Measurements from ENCODE around the gene SULT1A2.
"Not testable (repeated sequence)": the region's sequence is repeated elsewhere in the genome, so short reads cannot be mapped to it uniquely, and the experiment has no call there.

Gene SULT1A2

DNA sequence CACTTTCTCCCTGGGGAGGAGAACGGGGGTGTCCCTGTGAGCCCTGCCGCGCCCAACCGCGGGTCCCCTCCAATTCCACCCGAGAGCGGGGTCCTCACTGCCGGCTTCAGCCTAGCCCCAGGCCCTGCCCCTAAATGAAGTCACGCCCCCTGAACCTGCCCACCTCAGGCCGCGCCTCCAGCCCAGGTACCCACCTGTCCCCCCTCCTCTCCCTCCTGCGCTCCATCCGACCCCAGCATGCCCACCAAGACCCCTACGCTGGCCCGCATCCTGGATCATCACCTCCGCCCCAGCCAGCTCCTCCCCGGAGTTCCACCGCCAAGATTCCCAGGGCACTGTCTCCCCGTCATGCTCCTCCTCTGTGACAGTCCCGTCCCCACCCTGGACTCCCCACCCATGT is 4.1 kb upstream of the SULT1A2 start:
- H3K9me3 ChIP-seq (ENCODE audit: control insufficient read depth in 2 of 2, low read length in 2 of 2); H3K9ac ChIP-seq (ENCODE audit: low read length in 2 of 2); H3K36me3 ChIP-seq (ENCODE audit: control insufficient read depth in 2 of 2, insufficient read depth in 2 of 2, low read length in 2 of 2); H3K4me1 ChIP-seq (ENCODE audit: control insufficient read depth, insufficient read depth, low read length); H3K27ac ChIP-seq (ENCODE audit: low read length); H3K4me3 ChIP-seq (ENCODE audit: low read length in 2 of 2): not testable (repeated sequence)
- H3K27me3 ChIP-seq (ENCODE audit: control insufficient read depth in 1 of 2, insufficient read depth in 2 of 2, low read length in 2 of 2) = peaks cover 0 to 15% of the 10 kb centered on the region in 2 donors

DNA sequence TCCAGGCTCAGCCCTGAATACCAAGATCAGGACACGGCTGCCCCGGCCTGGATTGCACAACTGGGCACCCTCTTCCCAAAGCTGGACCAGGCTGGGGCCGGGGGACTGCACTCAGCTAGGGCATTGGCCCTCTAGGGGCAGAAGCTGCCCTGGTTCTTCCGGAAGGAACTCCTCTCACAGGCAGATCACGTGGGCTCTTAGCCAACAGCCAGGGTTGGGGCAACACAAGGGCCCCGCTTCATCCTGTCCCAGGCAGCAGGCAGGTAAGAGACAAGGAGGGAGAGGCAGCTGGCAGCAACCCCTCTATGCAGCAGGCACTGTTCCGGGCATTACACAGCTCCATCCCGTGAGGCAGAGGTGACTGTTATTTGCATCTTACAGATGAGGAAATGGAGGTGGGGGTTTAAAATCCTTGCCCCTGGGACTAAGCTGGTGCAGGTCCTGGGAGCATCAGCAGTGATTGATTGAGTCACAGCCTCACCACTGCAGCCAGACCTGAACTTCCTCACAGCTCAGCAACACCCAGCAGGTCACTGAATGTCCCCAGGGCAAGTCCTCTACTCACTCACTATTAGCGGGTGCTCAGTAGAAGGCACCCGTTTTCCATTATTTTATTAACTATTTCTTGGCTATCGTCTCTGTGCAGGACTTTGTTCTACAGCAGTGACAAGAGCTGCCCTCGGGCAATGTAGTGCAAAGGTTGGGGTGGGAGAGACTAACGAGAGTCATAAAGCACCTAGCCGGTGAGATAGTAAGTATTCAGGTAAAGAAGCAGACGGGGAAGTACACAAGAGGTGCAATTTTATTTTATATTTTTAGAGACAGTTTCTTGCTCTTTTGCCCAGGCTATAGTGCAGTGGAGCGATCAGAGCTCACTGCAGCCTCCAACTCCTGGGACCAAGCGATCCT is 2.8 kb upstream of the SULT1A2 start:
- not testable (repeated sequence) for H3K27ac ChIP-seq (ENCODE audit: low read length); H3K9me3 ChIP-seq (ENCODE audit: control insufficient read depth in 2 of 2, low read length in 2 of 2); H3K4me1 ChIP-seq (ENCODE audit: control insufficient read depth, insufficient read depth, low read length); H3K36me3 ChIP-seq (ENCODE audit: control insufficient read depth in 2 of 2, insufficient read depth in 2 of 2, low read length in 2 of 2); H3K9ac ChIP-seq (ENCODE audit: low read length in 2 of 2); H3K4me3 ChIP-seq (ENCODE audit: low read length in 2 of 2)
- H3K27me3 ChIP-seq (ENCODE audit: control insufficient read depth in 1 of 2, insufficient read depth in 2 of 2, low read length in 2 of 2) = peaks cover 0 to 15% of the 10 kb centered on the region in 2 donors

DNA sequence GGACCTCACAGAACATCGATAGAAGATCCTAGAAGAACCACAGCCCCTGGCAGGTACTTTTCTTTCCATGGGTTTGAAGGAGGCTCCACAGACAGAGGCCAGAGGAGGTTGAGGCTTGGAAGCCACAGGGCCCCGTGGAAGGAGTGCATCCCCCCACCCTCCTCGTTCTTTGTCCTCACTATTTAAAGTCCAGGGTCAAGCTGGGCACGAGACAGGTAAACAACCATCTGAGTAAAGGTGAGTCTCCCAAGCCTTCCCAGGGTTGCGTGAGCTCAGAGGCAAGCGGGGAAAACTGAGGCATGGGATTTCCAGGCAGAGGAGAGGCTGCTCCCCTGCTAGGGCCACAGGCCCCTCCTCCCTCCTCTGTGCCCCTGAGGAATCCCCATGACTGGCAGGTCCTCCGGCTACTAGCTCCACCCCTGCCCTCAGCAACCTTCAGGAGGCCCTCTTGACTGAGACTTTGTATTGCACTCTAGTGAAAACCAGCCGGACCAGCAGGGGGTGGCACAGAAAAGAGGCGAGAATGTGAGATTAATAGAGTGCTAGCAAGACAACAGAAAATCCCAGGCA is 927 bp upstream of the SULT1A2 start:
- H3K36me3 ChIP-seq (ENCODE audit: control insufficient read depth in 2 of 2, insufficient read depth in 2 of 2, low read length in 2 of 2) = no peaks in the 10 kb centered on the region
- H3K4me3 ChIP-seq (ENCODE audit: low read length in 2 of 2) = no peak overlapping the region
- no peaks in the 10 kb centered on the region for H3K9me3 ChIP-seq (ENCODE audit: control insufficient read depth in 2 of 2, low read length in 2 of 2)
- H3K4me1 ChIP-seq (ENCODE audit: control insufficient read depth, insufficient read depth, low read length) = no peaks in the 10 kb centered on the region
- peaks cover 0 to 6% of the 10 kb centered on the region in 2 donors for H3K27me3 ChIP-seq (ENCODE audit: control insufficient read depth in 1 of 2, insufficient read depth in 2 of 2, low read length in 2 of 2)
- no peak overlapping the region for H3K9ac ChIP-seq (ENCODE audit: low read length in 2 of 2)
- no peak overlapping the region for H3K27ac ChIP-seq (ENCODE audit: low read length)

DNA sequence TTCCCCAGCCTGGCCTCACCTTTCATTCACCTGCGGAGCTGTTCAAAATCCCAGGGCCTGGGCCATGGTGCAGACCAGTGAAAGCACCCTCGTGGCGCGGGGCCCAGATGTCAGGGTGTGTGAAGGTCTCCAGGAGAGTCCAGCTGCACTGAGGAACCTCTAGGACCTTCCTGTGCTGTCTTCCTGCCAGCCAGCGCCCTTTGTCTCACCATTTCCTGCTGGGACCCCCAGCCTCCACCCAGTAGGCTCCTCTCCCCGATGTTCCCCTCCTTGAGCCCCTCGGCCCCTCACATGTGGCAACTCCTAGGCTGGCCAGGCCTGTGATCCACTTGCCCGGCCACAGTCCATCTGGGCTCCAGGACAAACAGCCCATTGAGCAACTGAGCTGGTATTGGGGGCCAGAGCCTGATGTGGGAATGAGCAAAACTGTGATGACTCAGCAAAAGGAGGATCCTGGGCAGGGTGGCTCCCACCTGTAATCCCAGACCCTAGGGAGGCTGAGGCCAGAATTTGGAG is 677 bp downstream of the SULT1A2 start:
- Histone ChIP-seq H3K27me3 (ENCODE audit: control insufficient read depth in 1 of 2, insufficient read depth in 2 of 2, low read length in 2 of 2) (peaks cover 0 to 6% of the 10 kb centered on the region in 2 donors), H3K9me3 (ENCODE audit: control insufficient read depth in 2 of 2, low read length in 2 of 2) (no peaks in the 10 kb centered on the region), H3K27ac (ENCODE audit: low read length) (no peak overlapping the region), H3K4me1 (ENCODE audit: control insufficient read depth, insufficient read depth, low read length) (no peaks in the 10 kb centered on the region), H3K4me3 (ENCODE audit: low read length in 2 of 2) (no peak overlapping the region), H3K36me3 (ENCODE audit: control insufficient read depth in 2 of 2, insufficient read depth in 2 of 2, low read length in 2 of 2) (peaks cover 0 to 5% of the 10 kb centered on the region in 2 donors), H3K9ac (ENCODE audit: low read length in 2 of 2) (no peak overlapping the region)

DNA sequence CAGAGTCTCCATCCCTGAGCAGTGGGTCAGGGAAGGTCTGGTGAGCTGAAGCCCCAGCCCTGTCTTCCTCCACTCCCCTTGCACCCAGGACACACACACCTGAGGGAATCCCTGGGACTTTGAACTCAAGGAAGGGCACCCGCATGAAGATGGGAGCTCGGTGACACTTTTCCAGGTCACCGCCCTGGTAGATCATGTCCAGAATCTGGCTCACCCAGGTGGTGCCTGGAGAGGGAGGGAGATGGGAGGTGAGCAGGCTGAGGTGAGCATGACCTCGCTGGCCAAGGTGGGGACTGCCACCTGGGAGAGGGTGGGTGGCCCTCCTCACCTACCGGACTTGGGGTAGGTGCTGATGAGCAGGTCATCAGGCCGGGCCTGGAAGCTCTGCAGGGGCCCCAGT is 1.4 kb downstream of the SULT1A2 start:
- H3K27me3 ChIP-seq (ENCODE audit: control insufficient read depth in 1 of 2, insufficient read depth in 2 of 2, low read length in 2 of 2); H3K9ac ChIP-seq (ENCODE audit: low read length in 2 of 2); H3K36me3 ChIP-seq (ENCODE audit: control insufficient read depth in 2 of 2, insufficient read depth in 2 of 2, low read length in 2 of 2); H3K4me3 ChIP-seq (ENCODE audit: low read length in 2 of 2); H3K4me1 ChIP-seq (ENCODE audit: control insufficient read depth, insufficient read depth, low read length); H3K27ac ChIP-seq (ENCODE audit: low read length); H3K9me3 ChIP-seq (ENCODE audit: control insufficient read depth in 2 of 2, low read length in 2 of 2): not testable (repeated sequence)

DNA sequence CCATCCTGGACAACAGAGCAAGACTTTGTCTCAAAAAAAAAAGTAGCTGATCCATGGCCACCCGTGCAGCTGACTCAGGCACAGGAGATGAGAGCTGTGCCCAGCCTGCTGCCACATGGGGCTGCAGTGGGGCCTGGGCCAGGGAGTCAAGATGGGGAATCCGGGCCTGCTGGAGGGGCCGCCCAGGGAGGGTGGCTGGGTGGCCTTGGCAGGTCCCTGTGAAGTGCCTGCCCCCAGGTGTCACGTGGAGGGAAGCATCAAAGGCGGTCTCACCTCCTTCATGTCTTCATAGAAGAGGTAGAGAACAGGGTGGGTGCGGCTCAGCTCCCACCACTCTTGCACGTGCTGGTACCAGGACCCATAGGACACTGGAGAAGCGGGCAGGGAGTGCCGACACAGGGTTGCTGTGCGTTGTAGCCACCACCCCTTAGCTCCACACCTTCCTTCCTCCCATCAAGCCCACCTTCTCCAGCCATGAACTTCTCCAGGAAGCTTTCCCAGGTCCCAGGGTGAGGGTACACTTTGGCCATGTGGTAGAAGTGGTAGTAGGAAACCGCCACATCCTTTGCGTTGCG is 3.8 kb downstream of the SULT1A2 start:
- H3K27ac ChIP-seq (ENCODE audit: low read length) = no peak overlapping the region
- H3K4me1 ChIP-seq (ENCODE audit: control insufficient read depth, insufficient read depth, low read length) = no peaks in the 10 kb centered on the region
- no peak overlapping the region for H3K9ac ChIP-seq (ENCODE audit: low read length in 2 of 2)
- H3K9me3 ChIP-seq (ENCODE audit: control insufficient read depth in 2 of 2, low read length in 2 of 2) = no peaks in the 10 kb centered on the region
- H3K4me3 ChIP-seq (ENCODE audit: low read length in 2 of 2) = no peak overlapping the region
- H3K27me3 ChIP-seq (ENCODE audit: control insufficient read depth in 1 of 2, insufficient read depth in 2 of 2, low read length in 2 of 2) = peaks cover 0 to 4% of the 10 kb centered on the region in 2 donors
- peaks cover 13 to 17% of the 10 kb centered on the region in 2 donors for H3K36me3 ChIP-seq (ENCODE audit: control insufficient read depth in 2 of 2, insufficient read depth in 2 of 2, low read length in 2 of 2)

DNA sequence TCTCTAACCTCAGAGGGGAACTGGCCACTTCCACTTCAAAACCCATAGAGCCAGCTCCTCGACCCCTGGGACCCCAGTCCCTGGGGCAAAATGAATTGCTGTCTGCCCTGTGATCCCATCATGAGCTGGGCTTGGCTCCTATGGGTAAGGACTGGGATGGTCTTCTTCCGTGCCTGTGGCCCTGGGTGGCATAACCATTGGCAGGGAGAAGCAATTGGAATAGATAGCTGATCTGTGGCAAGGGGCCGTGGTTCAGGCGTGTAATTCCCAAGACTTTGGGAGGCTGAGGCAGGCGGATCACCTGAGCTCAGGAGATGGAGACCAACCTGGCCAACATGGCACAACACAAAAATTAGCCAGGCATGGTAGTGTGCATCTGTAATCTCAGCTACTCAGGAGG is 4.3 kb downstream of the SULT1A2 start:
- Histone ChIP-seq H3K4me3 (ENCODE audit: low read length in 2 of 2) (no peak overlapping the region), H3K36me3 (ENCODE audit: control insufficient read depth in 2 of 2, insufficient read depth in 2 of 2, low read length in 2 of 2) (peaks cover 16 to 18% of the 10 kb centered on the region in 2 donors)

DNA sequence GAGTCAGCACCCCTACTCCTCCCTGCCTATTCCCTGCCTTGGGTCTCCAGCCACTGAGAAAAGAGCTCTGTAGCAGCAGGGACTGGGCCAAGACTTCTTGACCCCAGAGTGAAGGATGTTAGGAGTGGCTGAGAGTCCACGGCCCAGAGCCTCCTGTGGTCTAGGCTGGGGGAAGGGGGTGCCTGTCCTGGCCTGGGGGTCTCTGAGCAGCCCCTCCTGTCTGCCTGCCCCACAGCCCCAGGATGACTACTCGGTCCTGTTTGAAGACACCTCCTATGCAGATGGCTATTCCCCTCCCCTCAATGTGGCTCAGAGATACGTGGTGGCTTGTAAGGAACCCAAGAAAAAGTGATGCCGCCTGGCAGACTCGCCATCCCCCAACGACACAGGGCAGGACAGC is 5.5 kb downstream of the SULT1A2 start:
- Histone ChIP-seq H3K4me1 (ENCODE audit: control insufficient read depth, insufficient read depth, low read length) (no peaks in the 10 kb centered on the region), H3K36me3 (ENCODE audit: control insufficient read depth in 2 of 2, insufficient read depth in 2 of 2, low read length in 2 of 2) (peaks cover 24% of the 10 kb centered on the region in 2 donors), H3K9me3 (ENCODE audit: control insufficient read depth in 2 of 2, low read length in 2 of 2) (no peaks in the 10 kb centered on the region), H3K9ac (ENCODE audit: low read length in 2 of 2) (no peak overlapping the region), H3K27me3 (ENCODE audit: control insufficient read depth in 1 of 2, insufficient read depth in 2 of 2, low read length in 2 of 2) (no peaks in the 10 kb centered on the region), H3K4me3 (ENCODE audit: low read length in 2 of 2) (no peak overlapping the region), H3K27ac (ENCODE audit: low read length) (no peak overlapping the region)

More for the DNA sequence above, 4.3 kb downstream of the SULT1A2 start:
- Histone ChIP-seq H3K27me3 (ENCODE audit: control insufficient read depth in 1 of 2, insufficient read depth in 2 of 2, low read length in 2 of 2) (peaks cover 0 to 3% of the 10 kb centered on the region in 2 donors), H3K9me3 (ENCODE audit: control insufficient read depth in 2 of 2, low read length in 2 of 2) (no peaks in the 10 kb centered on the region), H3K9ac (ENCODE audit: low read length in 2 of 2) (no peak overlapping the region), H3K27ac (ENCODE audit: low read length) (no peak overlapping the region), H3K4me1 (ENCODE audit: control insufficient read depth, insufficient read depth, low read length) (no peaks in the 10 kb centered on the region)

DNA sequence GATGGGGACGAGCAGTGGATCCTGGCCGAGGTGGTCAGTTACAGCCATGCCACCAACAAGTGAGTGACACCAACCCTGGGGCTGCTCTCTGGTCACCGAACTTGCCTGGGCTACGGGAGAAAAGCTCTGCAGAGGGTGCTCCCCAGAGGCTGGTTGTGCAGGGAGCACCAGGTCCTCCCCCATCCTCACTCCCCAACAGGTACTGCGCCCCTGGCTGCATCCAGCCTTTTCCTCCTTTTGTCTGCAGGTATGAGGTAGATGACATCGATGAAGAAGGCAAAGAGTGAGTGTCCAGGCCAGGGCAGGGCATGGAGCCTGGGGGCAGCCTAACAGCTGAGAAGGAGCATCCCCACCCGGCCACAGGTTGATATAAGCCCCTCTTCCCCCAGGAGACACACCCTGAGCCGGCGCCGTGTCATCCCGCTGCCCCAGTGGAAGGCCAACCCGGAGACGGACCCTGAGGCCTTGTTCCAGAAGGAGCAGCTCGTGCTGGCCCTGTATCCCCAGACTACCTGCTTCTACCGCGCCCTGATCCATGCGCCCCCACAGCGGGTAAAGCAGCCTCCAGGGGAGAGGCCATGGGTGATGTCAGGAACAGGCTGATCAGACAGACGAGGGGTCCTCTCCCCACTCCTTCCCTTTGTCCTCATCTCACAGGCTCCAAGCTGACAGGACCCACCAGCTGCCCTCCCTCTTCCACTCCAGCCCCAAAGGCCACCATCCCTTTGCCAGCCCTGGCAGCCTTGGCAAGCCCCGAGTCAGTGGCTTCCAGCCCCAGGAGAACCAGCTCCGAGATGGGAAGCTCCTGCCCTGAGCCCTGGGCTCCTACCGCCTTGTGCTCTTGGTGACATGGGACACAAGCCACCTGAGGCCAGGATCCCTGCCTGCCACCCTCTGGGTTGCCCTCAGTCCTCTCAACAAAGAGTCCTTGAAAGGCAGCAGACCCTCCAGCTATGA is 6.2 kb downstream of the SULT1A2 start:
- no peaks in the 10 kb centered on the region for H3K4me1 ChIP-seq (ENCODE audit: control insufficient read depth, insufficient read depth, low read length)
- H3K27me3 ChIP-seq (ENCODE audit: control insufficient read depth in 1 of 2, insufficient read depth in 2 of 2, low read length in 2 of 2) = no peaks in the 10 kb centered on the region
- H3K4me3 ChIP-seq (ENCODE audit: low read length in 2 of 2) = no peak overlapping the region
- no peaks in the 10 kb centered on the region for H3K9me3 ChIP-seq (ENCODE audit: control insufficient read depth in 2 of 2, low read length in 2 of 2)
- no peak overlapping the region for H3K9ac ChIP-seq (ENCODE audit: low read length in 2 of 2)
- no peak overlapping the region for H3K27ac ChIP-seq (ENCODE audit: low read length)
- peaks cover 26 to 27% of the 10 kb centered on the region in 2 donors for H3K36me3 ChIP-seq (ENCODE audit: control insufficient read depth in 2 of 2, insufficient read depth in 2 of 2, low read length in 2 of 2)

DNA sequence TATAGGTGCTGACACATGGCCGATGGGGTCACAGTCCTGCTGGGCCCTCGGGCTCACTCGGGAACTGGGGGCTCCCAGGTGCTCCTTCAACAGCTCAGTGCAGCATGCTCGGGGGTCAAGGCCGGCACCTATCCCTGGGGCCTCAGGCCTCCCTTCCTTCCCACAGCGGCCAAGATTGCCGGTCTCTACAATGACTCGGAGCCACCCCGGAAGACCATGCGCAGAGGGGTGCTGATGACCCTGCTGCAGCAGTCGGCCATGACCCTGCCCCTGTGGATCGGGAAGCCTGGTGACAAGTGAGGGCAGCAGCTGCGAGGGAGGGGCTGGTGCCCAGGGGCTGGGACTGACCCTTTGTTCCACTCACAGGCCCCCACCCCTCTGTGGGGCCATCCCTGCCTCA is 6.9 kb downstream of the SULT1A2 start:
- no peak overlapping the region for H3K9ac ChIP-seq (ENCODE audit: low read length in 2 of 2)
- no peak overlapping the region for H3K27ac ChIP-seq (ENCODE audit: low read length)
- H3K27me3 ChIP-seq (ENCODE audit: control insufficient read depth in 1 of 2, insufficient read depth in 2 of 2, low read length in 2 of 2) = no peaks in the 10 kb centered on the region
- H3K9me3 ChIP-seq (ENCODE audit: control insufficient read depth in 2 of 2, low read length in 2 of 2) = no peaks in the 10 kb centered on the region
- no peaks in the 10 kb centered on the region for H3K4me1 ChIP-seq (ENCODE audit: control insufficient read depth, insufficient read depth, low read length)
- H3K36me3 ChIP-seq (ENCODE audit: control insufficient read depth in 2 of 2, insufficient read depth in 2 of 2, low read length in 2 of 2) = peaks cover 30 to 33% of the 10 kb centered on the region in 2 donors
- H3K4me3 ChIP-seq (ENCODE audit: low read length in 2 of 2) = no peak overlapping the region

Data from stomach smooth muscle (tissue), 2 donors.